Fibroblast of villous mesenchyme (primary cell): ENCODE results near the gene APC2. TPM values are rescaled to one million over a fixed set of nuclear protein-coding genes. Genes with fewer than 3 reads are reported as not detected.
A peak's percentile ranks its signal among the peaks of the same experiment; 100 is the strongest.

Source experiments
- DNase-seq: peaks from one replicate; pipeline ENCODE4 v3.0.0-alpha.2; 2010; ENCODE audit warnings: low read depth
- H3K4me3 ChIP-seq: 2 replicates; pipeline ENCODE4 v1.5.1; 2011; ENCODE audit warnings: low read depth, mild to moderate bottlenecking, low read length
- CTCF ChIP-seq: IDR thresholded peaks from 2 replicates; pipeline ENCODE4 v1.5.1; 2012; ENCODE audit warnings: low read depth, mild to moderate bottlenecking, low read length; ENCODE audit not compliant: insufficient read depth
- total RNA-seq: library from RNA; depleted of rRNA; stranded (reverse); fragments of >200 nt; gene quantifications from 2 replicates; pipeline ENCODE4 v1.2.3, GENCODE V29; 2012

APC2 gene
- total RNA-seq, 1 donor: 0.43 TPM

DNA sequence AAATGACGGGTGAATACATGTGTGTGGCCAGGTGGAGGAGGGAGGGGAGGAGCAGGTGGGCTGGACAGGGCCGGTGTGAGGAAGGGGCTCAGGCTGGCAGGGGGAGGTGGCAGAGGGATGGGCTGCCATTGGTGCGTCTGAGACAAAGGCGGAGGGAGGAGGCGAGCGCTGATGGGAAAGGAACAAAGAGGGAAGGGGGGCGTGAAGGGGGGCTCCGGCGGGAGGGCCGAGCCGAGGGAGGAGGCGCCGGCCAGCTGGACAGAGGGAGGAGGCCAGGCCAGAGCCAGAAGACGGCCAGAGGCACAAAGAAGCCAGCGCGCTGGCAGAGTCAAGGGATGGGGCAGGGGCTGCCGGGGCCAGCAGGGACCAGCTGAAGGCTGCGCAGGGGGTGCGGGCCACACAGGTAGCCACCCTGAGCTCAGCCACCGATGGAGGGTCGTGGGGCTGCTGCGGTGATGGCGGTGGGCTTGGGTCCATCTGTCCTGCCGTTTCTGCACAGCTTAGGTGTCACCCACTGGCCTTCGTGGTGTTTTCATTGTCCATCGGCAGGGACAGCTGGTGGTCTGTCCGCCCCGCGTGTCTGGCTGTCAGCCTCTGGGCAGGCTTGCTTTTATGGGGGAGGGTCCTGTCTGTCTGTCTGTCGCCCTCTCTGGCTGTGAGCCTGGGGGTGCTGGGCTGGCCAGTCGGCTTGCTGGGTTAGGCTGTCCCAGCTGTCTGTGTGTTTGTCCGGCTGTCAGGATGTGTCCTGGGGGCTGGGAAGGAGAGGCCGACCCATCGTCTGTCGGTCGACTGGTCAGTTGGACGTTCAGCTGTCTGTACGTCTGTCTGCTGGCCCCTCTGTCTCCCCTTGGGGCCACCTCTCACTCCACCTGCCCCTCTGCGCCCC, 2.2 kb downstream of the APC2 start:
- no peak for DNase-seq
- no peak for TF ChIP-seq CTCF
- H3K4me3 ChIP-seq: no peak overlapping the region

GRCh38 chr19:1452802-1453524, 3.0 kb downstream of the APC2 start:
- DNase-seq: no peak

GRCh38 chr19:1453525-1454364, 3.8 kb downstream of the APC2 start:
- no peak for TF ChIP-seq CTCF
- H3K4me3 ChIP-seq: no peak overlapping the region
- DNase-seq: no peak

More at GRCh38 chr19:1452802-1453524, 3.0 kb downstream of the APC2 start:
- H3K4me3 ChIP-seq: no peak overlapping the region
- no peak for TF ChIP-seq CTCF

- no peak overlapping the region for H3K4me3 ChIP-seq
- no peak for DNase-seq
- no peak for TF ChIP-seq CTCF
Measured at GRCh38 chr19:1455002-1455335, 5.0 kb downstream of the APC2 start.

DNA sequence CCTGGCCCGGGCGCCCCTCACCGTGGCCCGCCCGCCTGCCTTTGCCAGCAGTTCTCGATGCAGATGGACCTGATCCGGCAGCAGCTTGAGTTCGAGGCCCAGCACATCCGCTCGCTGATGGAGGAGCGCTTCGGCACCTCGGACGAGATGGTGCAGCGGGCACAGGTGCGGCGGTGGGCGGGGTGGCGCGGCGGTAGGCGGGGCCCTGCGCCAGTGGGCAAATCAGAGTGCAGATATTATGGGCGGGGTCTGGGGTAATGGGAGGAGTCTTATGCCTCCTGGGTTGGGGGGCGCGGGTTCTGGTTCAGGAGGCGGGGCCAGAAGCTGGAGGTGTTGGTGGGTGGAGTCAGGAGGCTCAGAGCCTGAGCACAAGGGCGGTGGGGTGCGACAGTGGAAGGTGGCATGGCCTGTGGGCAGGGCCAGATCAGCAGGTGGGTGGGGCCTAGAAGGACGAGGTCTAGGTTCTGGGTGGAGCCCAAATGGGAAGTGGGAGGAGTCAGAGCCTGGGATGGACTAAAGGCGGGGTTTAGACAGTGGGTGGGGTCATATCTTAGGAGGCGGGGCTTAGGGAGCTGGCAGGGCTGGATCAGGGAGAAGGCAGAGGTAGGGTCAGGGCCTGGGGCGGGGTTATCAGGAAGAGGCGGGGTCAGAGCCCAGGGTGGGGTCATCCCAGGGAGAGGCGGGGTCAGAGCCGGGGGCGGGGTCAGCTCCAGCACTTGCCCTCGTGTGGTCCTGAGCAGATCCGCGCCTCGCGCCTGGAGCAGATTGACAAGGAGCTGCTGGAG, 5.6 kb downstream of the APC2 start:
- peak; percentile 49 for DNase-seq
- no peak for TF ChIP-seq CTCF
- H3K4me3 ChIP-seq: no peak overlapping the region
